Measurements from ENCODE around the gene C18orf32.

DNA sequence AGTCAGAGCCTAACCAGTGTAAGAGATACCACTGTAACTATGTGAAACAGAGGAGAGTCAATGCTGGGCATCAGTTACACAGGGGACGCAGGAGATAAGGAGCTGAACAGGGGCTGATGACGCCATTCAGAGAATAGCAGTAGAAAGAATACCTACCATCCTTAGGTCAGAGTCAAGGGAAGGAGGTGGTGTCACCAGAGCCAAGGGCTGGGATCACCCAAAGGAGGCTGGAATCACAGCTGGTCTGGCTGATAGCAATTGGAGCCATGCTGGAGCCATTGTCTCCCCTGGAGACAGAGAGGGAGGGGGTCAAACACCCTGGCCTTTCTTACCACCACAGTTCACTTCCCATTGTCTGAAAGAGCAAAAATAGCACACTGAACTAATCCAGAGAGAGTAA is 37.3 kb upstream of the C18orf32 start:
- no peak for TF ChIP-seq POLR2AphosphoS5 (IDR thresholded peaks at IDR 0.05)
- TF ChIP-seq, protein P1, sequence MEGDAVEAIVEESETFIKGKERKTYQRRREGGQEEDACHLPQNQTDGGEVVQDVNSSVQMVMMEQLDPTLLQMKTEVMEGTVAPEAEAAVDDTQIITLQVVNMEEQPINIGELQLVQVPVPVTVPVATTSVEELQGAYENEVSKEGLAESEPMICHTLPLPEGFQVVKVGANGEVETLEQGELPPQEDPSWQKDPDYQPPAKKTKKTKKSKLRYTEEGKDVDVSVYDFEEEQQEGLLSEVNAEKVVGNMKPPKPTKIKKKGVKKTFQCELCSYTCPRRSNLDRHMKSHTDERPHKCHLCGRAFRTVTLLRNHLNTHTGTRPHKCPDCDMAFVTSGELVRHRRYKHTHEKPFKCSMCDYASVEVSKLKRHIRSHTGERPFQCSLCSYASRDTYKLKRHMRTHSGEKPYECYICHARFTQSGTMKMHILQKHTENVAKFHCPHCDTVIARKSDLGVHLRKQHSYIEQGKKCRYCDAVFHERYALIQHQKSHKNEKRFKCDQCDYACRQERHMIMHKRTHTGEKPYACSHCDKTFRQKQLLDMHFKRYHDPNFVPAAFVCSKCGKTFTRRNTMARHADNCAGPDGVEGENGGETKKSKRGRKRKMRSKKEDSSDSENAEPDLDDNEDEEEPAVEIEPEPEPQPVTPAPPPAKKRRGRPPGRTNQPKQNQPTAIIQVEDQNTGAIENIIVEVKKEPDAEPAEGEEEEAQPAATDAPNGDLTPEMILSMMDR (IDR thresholded peaks at IDR 0.05), result no peak
- no peak for TF ChIP-seq EP300 (IDR thresholded peaks at IDR 0.05)
- no peak for TF ChIP-seq POLR2A (IDR thresholded peaks at IDR 0.05)

All from upper lobe of left lung (tissue), 4 donors.